Stomach (tissue), 4 donors: ENCODE results near the gene GOLT1A.

Experiments
- CTCF ChIP-seq, 7 experiments: fragments of 450-650 bp in 4 of 7; fragments of 200-600 bp in 3 of 7; sonication (generic) in 3 of 7; IDR thresholded peaks; one replicate each; pipeline ENCODE4 v1.5.1; 2016 to 2019; ENCODE audit warnings: antibody characterized with exemption in 7 of 7, control low read depth in 2 of 7, mild to moderate bottlenecking in 1 of 7
- EP300 ChIP-seq: sonication (generic); formaldehyde crosslinking; IDR thresholded peaks from one replicate; pipeline ENCODE4 v1.6.1; 2017; ENCODE audit warnings: antibody characterized with exemption
- POLR2A ChIP-seq, 4 donors: fragments of 450-650 bp; IDR thresholded peaks; one replicate each; pipeline ENCODE4 v1.6.1; 2016; ENCODE audit warnings: antibody characterized with exemption in 4 of 4, control low read depth in 2 of 4, mild to moderate bottlenecking in 1 of 4, moderate library complexity in 1 of 4
- POLR2AphosphoS5 ChIP-seq, 3 donors: sonication (generic); formaldehyde crosslinking; IDR thresholded peaks; one replicate each; pipeline ENCODE4 v1.6.1; 2016; ENCODE audit warnings: antibody characterized with exemption in 3 of 3

- TF ChIP-seq CTCF (IDR thresholded peaks at IDR 0.05) (no peak), EP300 (no peak), POLR2A (IDR thresholded peaks at IDR 0.05) (no peak), POLR2AphosphoS5 (IDR thresholded peaks at IDR 0.05) (no peak)
Observed at GRCh38 chr1:204191456-204191855, 22.3 kb downstream of the GOLT1A start.
